Measurements from ENCODE around the gene AGBL3.

- no peak for TF ChIP-seq CTBP1 (IDR thresholded peaks at IDR 0.05; ENCODE audit: borderline replicate concordance)
- TF ChIP-seq FOXM1 (IDR thresholded peaks at IDR 0.05; ENCODE audit: borderline replicate concordance) = no peak
- no peak for TF ChIP-seq TARDBP (IDR thresholded peaks at IDR 0.05)
- no peak for TF ChIP-seq HDGF (IDR thresholded peaks at IDR 0.05; ENCODE audit: borderline replicate concordance)
- no peak for TF ChIP-seq LEF1 (IDR thresholded peaks at IDR 0.05; ENCODE audit: borderline replicate concordance)
- TF ChIP-seq FOXA1 (IDR thresholded peaks at IDR 0.05) = no peak
- no peak for TF ChIP-seq ZNF384 (IDR thresholded peaks at IDR 0.05)
- no peak for TF ChIP-seq SP1 (IDR thresholded peaks at IDR 0.05)
- TF ChIP-seq SUZ12 (IDR thresholded peaks at IDR 0.05) = no peak
- no peak for TF ChIP-seq BHLHE40 (IDR thresholded peaks at IDR 0.05; ENCODE audit: borderline replicate concordance)
- TF ChIP-seq, protein P1, sequence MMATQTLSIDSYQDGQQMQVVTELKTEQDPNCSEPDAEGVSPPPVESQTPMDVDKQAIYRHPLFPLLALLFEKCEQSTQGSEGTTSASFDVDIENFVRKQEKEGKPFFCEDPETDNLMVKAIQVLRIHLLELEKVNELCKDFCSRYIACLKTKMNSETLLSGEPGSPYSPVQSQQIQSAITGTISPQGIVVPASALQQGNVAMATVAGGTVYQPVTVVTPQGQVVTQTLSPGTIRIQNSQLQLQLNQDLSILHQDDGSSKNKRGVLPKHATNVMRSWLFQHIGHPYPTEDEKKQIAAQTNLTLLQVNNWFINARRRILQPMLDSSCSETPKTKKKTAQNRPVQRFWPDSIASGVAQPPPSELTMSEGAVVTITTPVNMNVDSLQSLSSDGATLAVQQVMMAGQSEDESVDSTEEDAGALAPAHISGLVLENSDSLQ (IDR thresholded peaks at IDR 0.05) = peak; percentile 65; the same call in 1 of the 2 replicates
- TF ChIP-seq ARNT (IDR thresholded peaks at IDR 0.05) = no peak
- no peak for TF ChIP-seq FOXK2 (IDR thresholded peaks at IDR 0.05)
These were observed 87.8 kb downstream of the AGBL3 start for GRCh38 chr7:135074096-135074495.

All from HEK293T (cell line).